NCI-H2081 (cell line): ENCODE results near the gene SLC22A23.

Source experiments
- DNase-seq, 2 experiments: peaks; one replicate each; lab custom pipeline; 2025; lab: John Stamatoyannopoulos, UW

SLC22A23 gene

GRCh38 chr6:3353213-3353903, 103.5 kb downstream of the SLC22A23 start:
- DNase-seq: no peak

GRCh38 chr6:3352678-3353077, 104.2 kb downstream of the SLC22A23 start:
- DNase-seq: no peak

- DNase-seq: no peak
Measured at GRCh38 chr6:3351829-3352524, 104.9 kb downstream of the SLC22A23 start.

GRCh38 chr6:3351105-3351676, 105.7 kb downstream of the SLC22A23 start:
- DNase-seq: no peak

- no peak for DNase-seq
Measured at GRCh38 chr6:3350252-3350796, 106.5 kb downstream of the SLC22A23 start.

GRCh38 chr6:3349388-3350251, 107.2 kb downstream of the SLC22A23 start:
- DNase-seq: no peak

- DNase-seq: no peak
Measured at GRCh38 chr6:3348821-3349220, 108.0 kb downstream of the SLC22A23 start.

- no peak for DNase-seq
Measured at GRCh38 chr6:3347826-3348225, 109.0 kb downstream of the SLC22A23 start.

- no peak for DNase-seq
Measured at GRCh38 chr6:3347247-3347646, 109.6 kb downstream of the SLC22A23 start.

- no peak for DNase-seq
Measured at GRCh38 chr6:3346476-3346875, 110.4 kb downstream of the SLC22A23 start.

- no peak for DNase-seq
Measured at GRCh38 chr6:3345836-3346235, 111.0 kb downstream of the SLC22A23 start.

GRCh38 chr6:3343089-3343883, 113.6 kb downstream of the SLC22A23 start:
- DNase-seq: no peak

- DNase-seq: no peak
Measured at GRCh38 chr6:3341467-3341866, 115.4 kb downstream of the SLC22A23 start.

GRCh38 chr6:3340894-3341293, 116.0 kb downstream of the SLC22A23 start:
- DNase-seq: no peak

GRCh38 chr6:3340358-3340802, 116.5 kb downstream of the SLC22A23 start:
- no peak for DNase-seq

GRCh38 chr6:3339811-3340210, 117.0 kb downstream of the SLC22A23 start:
- DNase-seq: no peak

GRCh38 chr6:3337521-3338350, 119.1 kb downstream of the SLC22A23 start:
- no peak for DNase-seq

- no peak for DNase-seq
Measured at GRCh38 chr6:3336859-3337515, 119.9 kb downstream of the SLC22A23 start.

- no peak for DNase-seq
Measured at GRCh38 chr6:3336066-3336786, 120.6 kb downstream of the SLC22A23 start.
